ENCODE measurements around the gene GLB1L3.

The GLB1L3 gene

DNA sequence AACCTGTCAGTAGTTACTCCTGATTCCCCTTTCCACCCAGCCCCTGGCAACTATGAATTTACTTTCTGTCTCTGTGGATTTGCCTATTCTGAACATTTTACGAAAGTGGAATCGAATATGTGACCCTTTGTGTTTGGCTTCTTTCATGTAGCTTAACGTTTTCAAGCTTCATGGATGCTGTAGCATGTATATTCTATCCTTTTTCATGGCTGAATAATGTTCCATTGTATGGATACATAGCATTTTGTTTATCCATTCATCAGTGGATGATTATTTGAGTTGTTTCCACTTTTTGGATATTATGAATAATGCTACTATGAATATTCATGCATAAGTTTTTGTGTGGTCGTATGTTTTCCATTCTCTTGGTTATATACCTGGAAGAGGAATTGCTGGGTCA is 46.4 kb downstream of the GLB1L3 start:
- H3K4me1 ChIP-seq, result no peaks in the 10 kb centered on the region
- peaks cover 6 to 41% (median 20%) of the 10 kb centered on the region in 11 experiments; a peak in 15 of 22 replicates for H3K9me3 ChIP-seq (replicated peaks in 1 of 11)
- no peak for TF ChIP-seq Cebpa-rat (IDR thresholded peaks at IDR 0.05)
- no peaks in the 10 kb centered on the region for H3K36me3 ChIP-seq
- no peaks in the 10 kb centered on the region for H4K20me1 ChIP-seq
- no peak overlapping the region for H3K4me2 ChIP-seq
- no peak overlapping the region for H3K27ac ChIP-seq
- H3K9ac ChIP-seq, result no peak overlapping the region
- no peaks in the 10 kb centered on the region for H3K27me3 ChIP-seq
- no peak overlapping the region for H3K4me3 ChIP-seq

DNA sequence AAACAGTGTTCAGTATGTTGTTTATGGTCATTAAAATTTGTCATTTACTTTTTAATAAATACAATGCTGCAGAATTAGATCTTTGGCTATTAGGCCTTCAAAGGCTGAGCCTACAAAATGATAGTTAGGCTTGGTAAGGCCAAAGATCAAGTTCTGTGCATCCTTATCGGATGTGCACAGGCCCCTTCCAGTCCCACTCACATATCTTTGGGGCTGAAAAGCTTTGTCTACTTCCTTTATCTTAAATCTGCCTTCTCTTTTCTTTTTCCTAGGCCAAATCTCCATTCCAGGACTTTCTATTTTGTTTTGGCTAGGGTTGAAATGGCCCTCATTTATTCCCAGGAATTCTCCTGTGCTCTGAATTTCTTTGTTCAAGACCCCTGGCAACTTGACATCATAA is 52.3 kb downstream of the GLB1L3 start:
- TF ChIP-seq Cebpa-rat (IDR thresholded peaks at IDR 0.05), result no peak
- Histone ChIP-seq H3K4me2 (no peak overlapping the region), H3K4me1 (peaks cover 11 to 24% (median 15%) of the 10 kb centered on the region in 10 experiments; a peak in 19 of 20 replicates), H3K9me3 (replicated peaks in 1 of 11) (no peaks in the 10 kb centered on the region), H4K20me1 (peaks cover 0 to 14% (median 0%) of the 10 kb centered on the region in 11 experiments; a peak in 5 of 22 replicates), H3K4me3 (no peak overlapping the region), H3K36me3 (no peaks in the 10 kb centered on the region), H3K9ac (no peak overlapping the region), H3K27ac (no peak overlapping the region), H3K27me3 (peaks cover 25 to 36% (median 33%) of the 10 kb centered on the region in 11 experiments)

DNA sequence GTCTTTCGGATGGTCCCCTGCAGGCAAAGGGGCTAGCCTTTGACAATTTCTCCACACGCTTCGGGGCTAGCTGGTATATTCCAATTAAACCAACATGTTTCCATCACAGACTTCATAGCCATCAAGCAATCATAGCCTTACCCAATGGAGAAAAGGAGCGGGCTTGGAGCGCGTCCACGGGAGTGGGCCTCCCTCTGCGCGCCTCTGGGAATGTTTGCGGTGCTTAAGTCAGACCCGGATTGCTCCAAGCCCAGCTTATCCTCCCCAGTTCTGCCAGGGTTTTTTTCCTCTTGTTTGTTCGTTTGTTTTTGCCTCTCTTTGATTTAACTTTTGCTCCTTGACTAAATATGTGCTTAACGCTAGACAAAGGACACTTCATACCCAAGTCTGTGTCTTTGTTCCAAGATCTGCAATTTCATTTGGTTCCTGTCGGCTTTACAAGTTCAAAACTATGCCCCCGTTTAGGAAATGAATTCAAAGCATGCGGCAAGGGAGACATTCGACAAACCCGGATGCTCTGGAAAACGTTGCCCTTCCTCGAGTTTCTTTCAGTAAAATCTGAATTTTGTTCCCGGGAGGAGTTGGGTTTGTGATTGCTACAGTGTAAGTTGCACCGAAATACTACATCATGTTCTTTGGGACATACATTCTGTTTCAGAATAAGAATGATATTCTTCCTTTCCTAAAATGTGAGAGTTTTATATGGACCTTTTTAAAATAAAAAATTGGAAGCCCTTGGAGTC is 54.6 kb downstream of the GLB1L3 start:
- H3K36me3 ChIP-seq, result no peaks in the 10 kb centered on the region
- peaks cover 25 to 42% (median 39%) of the 10 kb centered on the region in 11 experiments for H3K27me3 ChIP-seq
- no peak overlapping the region for H3K27ac ChIP-seq
- peaks cover 0 to 17% (median 0%) of the 10 kb centered on the region in 11 experiments; a peak in 6 of 22 replicates for H4K20me1 ChIP-seq
- peak overlapping the region; percentile 46 to 66 (median 55); a peak in 16 of 20 replicates for H3K4me3 ChIP-seq
- TF ChIP-seq Cebpa-rat (IDR thresholded peaks at IDR 0.05), result no peak
- H3K4me1 ChIP-seq, result peaks cover 12 to 28% (median 18%) of the 10 kb centered on the region in 10 experiments
- H3K4me2 ChIP-seq, result peak overlapping the region; percentile 78 to 99 (median 88); a peak in 21 of 22 replicates
- H3K9me3 ChIP-seq (replicated peaks in 1 of 11), result no peaks in the 10 kb centered on the region
- peak overlapping the region in 1 of 11 experiments; percentile 33; a peak in 2 of 22 replicates for H3K9ac ChIP-seq

DNA sequence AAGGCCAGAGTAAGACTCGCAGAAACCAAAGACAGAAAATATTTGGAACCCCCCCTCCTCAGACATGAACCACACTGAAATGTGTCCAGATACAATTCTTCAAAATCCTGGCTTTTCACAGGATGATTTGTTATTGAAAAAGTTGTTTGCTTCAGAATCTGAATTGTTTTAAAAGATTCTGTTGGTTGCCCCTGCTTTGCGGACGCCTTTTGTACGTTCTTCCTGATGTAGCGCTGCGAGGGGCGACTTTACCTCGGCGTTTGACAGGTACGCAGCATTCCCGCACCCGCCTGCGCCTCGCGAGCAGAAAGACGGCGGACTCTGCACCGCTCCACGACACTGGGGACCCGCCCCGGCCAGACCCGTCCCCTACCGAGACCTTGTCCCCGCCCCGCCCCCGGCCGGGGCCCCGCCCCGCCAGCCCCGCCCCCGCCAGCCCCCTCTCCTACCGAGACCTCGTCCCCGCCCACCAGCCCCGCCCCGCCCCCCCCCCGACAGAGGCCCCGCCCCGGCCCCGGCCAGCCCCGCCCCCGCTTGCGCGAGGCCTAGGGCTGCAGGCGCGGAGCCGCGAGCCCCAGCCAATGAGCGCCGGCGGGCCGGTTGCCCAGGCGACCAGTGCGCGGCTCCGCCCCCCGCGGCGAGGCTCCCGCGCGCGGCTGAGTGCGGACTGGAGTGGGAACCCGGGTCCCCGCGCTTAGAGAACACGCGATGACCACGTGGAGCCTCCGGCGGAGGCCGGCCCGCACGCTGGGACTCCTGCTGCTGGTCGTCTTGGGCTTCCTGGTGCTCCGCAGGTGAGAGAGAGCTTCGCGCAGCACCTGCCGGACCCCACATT is 55.4 kb downstream of the GLB1L3 start, which contains the start of gene GLB1L2:
Gene GLB1L2 (plus strand): TSS at position 635 of the 835 bp plus-strand sequence. CDS start 74 bp downstream, at position 709.
- H4K20me1 ChIP-seq, result peaks cover 0 to 17% (median 0%) of the 10 kb centered on the region in 11 experiments; a peak in 6 of 22 replicates
- H3K4me2 ChIP-seq, result peak within 1 kb of the TSS; percentile 96 to 100 (median 99)
- no peak for TF ChIP-seq Cebpa-rat (IDR thresholded peaks at IDR 0.05)
- H3K9ac ChIP-seq, result peak within 1 kb of the TSS; percentile 27 to 75 (median 61); a peak in 19 of 22 replicates
- peaks cover 12 to 28% (median 18%) of the 10 kb centered on the region in 10 experiments for H3K4me1 ChIP-seq
- H3K36me3 ChIP-seq, result no peaks in the 10 kb centered on the region
- H3K4me3 ChIP-seq, result peak within 1 kb of the TSS; percentile 52 to 74 (median 64)
- H3K27me3 ChIP-seq, result peaks cover 25 to 42% (median 39%) of the 10 kb centered on the region in 11 experiments
- no peaks in the 10 kb centered on the region for H3K9me3 ChIP-seq (replicated peaks in 1 of 11)
- peak within 1 kb of the TSS in 8 of 11 experiments; percentile 8 to 42 (median 28); a peak in 7 of 22 replicates for H3K27ac ChIP-seq

DNA sequence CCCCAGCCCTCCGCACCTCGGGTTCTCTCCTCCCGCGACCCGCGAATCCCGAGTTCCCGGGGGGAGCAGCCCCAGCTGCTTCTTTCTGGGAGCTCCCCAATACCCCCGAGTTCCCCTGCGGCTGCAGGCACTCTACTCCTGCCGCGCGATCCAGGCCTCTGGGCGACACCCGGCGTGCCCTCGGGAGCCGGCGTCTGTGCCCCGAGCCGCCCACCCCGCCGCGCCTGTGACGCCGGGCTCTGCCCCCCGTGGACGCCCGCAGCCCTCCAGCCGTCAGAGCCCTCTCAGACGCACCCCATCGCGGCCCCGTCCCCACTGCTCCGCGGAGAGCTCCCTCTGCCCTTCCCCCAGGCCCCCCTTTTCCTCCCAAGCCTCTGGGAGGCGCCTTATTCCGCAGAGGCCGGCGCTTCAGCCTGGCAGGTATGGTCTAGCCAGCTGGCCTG is 56.0 kb downstream of the GLB1L3 start:
- H3K9me3 ChIP-seq (replicated peaks in 1 of 11), result no peaks in the 10 kb centered on the region
- H3K9ac ChIP-seq, result peak overlapping the region; percentile 27 to 75 (median 61); a peak in 18 of 22 replicates
- H3K27ac ChIP-seq, result peak overlapping the region in 8 of 11 experiments; percentile 8 to 42 (median 28); a peak in 7 of 22 replicates
- H3K4me1 ChIP-seq, result peaks cover 12 to 28% (median 18%) of the 10 kb centered on the region in 10 experiments
- peak overlapping the region; percentile 52 to 74 (median 64) for H3K4me3 ChIP-seq
- no peak for TF ChIP-seq Cebpa-rat (IDR thresholded peaks at IDR 0.05)
- H3K4me2 ChIP-seq, result peak overlapping the region; percentile 96 to 100 (median 99)
- H3K27me3 ChIP-seq, result peaks cover 25 to 42% (median 39%) of the 10 kb centered on the region in 11 experiments
- no peaks in the 10 kb centered on the region for H3K36me3 ChIP-seq
- peaks cover 0 to 17% (median 0%) of the 10 kb centered on the region in 11 experiments; a peak in 6 of 22 replicates for H4K20me1 ChIP-seq

GRCh38 chr11:134332782-134333181 is 56.6 kb downstream of the GLB1L3 start:
- H3K4me3 ChIP-seq, result peak overlapping the region in 2 of 10 experiments; percentile 60 to 66; a peak in 7 of 20 replicates
- peaks cover 0 to 17% (median 0%) of the 10 kb centered on the region in 11 experiments; a peak in 6 of 22 replicates for H4K20me1 ChIP-seq
- H3K4me1 ChIP-seq, result peaks cover 12 to 28% (median 18%) of the 10 kb centered on the region in 10 experiments
- no peak overlapping the region for H3K9ac ChIP-seq
- no peak for TF ChIP-seq Cebpa-rat (IDR thresholded peaks at IDR 0.05)
- H3K27me3 ChIP-seq, result peaks cover 25 to 42% (median 39%) of the 10 kb centered on the region in 11 experiments
- H3K36me3 ChIP-seq, result no peaks in the 10 kb centered on the region
- H3K4me2 ChIP-seq, result peak overlapping the region; percentile 96 to 100 (median 99); a peak in 17 of 22 replicates
- no peaks in the 10 kb centered on the region for H3K9me3 ChIP-seq (replicated peaks in 1 of 11)
- H3K27ac ChIP-seq, result no peak overlapping the region

DNA sequence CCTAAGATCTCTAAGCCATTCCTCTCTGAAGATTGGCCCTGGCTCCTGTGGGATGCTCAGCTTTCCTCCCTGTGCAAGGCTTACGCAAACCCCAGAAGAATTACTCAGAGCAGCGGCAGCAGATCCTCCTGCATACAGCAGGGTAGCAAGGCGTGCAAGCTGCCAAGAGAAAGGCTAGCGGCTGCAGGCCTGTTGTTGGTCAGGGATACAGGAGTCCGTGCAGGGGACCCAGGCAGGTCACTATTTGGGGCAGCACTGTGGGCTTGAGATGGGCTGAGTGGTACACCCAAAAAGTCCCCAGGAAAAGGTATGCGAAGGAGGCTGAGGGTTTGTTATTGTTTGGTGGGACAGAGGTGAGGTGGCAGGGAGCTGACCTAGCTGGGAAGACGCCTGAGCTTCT is 57.1 kb downstream of the GLB1L3 start:
- Histone ChIP-seq H3K36me3 (no peaks in the 10 kb centered on the region), H4K20me1 (peaks cover 0 to 17% (median 0%) of the 10 kb centered on the region in 11 experiments; a peak in 6 of 22 replicates), H3K27me3 (peaks cover 25 to 42% (median 39%) of the 10 kb centered on the region in 11 experiments), H3K9ac (no peak overlapping the region), H3K4me2 (peak overlapping the region in 6 of 11 experiments; percentile 13 to 99 (median 29); a peak in 8 of 22 replicates), H3K9me3 (replicated peaks in 1 of 11) (no peaks in the 10 kb centered on the region), H3K4me1 (peaks cover 12 to 28% (median 18%) of the 10 kb centered on the region in 10 experiments), H3K4me3 (no peak overlapping the region), H3K27ac (no peak overlapping the region)
- no peak for TF ChIP-seq Cebpa-rat (IDR thresholded peaks at IDR 0.05)

- H3K4me1 ChIP-seq, result peaks cover 12 to 28% (median 18%) of the 10 kb centered on the region in 10 experiments
- H3K4me3 ChIP-seq, result no peak overlapping the region
- peak overlapping the region in 5 of 11 experiments; percentile 13 to 38 (median 27); a peak in 9 of 22 replicates for H3K4me2 ChIP-seq
- H3K36me3 ChIP-seq, result no peaks in the 10 kb centered on the region
- no peaks in the 10 kb centered on the region for H3K9me3 ChIP-seq (replicated peaks in 1 of 11)
- peaks cover 0 to 17% (median 0%) of the 10 kb centered on the region in 11 experiments; a peak in 6 of 22 replicates for H4K20me1 ChIP-seq
- no peak overlapping the region for H3K9ac ChIP-seq
- no peak overlapping the region for H3K27ac ChIP-seq
- peaks cover 25 to 42% (median 39%) of the 10 kb centered on the region in 11 experiments for H3K27me3 ChIP-seq
- TF ChIP-seq Cebpa-rat (IDR thresholded peaks at IDR 0.05), result no peak
Observed at GRCh38 chr11:134333946-134334345, 57.8 kb downstream of the GLB1L3 start.

Measured in BLaER1 treated with 17β-estradiol and CSF1 and Interleukin-3, amounts not matched to agents 10 nM and 100 nM (cell line).